Measurements from ENCODE around the gene RCOR2. TPM values are rescaled to one million over a fixed set of nuclear protein-coding genes. Genes with fewer than 3 reads are reported as not detected.

The RCOR2 gene
- total RNA-seq, 1 experiment from 2014 or later: 77.4 TPM

DNA sequence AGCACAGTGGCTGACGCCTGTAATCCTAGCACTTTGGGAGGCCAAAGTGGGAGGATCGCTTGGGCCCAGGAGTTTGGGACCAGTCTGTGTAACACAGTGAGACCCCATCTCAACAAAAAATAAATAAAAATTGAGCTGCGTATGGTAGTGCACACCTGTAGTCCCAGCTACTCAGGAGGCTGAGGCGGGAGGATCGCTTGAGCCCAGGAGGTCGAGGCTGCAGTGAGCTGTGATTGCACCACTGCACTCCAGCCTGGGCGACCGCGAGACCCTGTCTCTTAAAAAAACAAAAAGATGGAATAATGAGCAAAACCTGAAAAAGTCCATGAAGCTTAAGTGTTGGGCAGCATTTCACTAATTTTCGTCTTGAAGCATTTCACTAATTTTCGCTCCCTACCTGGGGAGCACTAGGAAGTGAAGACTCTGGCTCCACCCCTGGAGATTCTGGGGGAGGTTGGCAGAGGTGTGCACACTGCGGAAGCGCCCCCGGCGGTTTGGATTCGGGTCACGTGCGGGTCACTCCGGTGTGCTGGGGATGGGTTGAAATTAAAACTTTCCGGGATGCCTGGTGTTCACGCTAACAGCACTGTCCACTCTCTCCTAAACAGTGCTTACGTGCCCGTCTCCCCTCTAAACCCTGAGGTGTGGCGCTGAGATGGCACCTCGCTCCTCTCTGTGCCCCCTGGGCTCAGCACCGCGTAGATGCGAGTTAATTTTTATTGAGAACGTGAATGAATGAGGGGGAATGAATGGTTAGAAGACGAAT, 20.9 kb upstream of the RCOR2 start:
- DNase-seq (ENCODE audit: low spot score) (peak; percentile 56), ATAC-seq (peak; percentile 11)
- TF ChIP-seq NR1H2 (CRISPR knock-in tag; IDR thresholded peaks at IDR 0.05): no peak
- TF ChIP-seq, protein P1, sequence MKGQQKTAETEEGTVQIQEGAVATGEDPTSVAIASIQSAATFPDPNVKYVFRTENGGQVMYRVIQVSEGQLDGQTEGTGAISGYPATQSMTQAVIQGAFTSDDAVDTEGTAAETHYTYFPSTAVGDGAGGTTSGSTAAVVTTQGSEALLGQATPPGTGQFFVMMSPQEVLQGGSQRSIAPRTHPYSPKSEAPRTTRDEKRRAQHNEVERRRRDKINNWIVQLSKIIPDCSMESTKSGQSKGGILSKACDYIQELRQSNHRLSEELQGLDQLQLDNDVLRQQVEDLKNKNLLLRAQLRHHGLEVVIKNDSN (CRISPR knock-in tag; IDR thresholded peaks at IDR 0.05): peak; percentile 82
- TF ChIP-seq, protein P2, sequence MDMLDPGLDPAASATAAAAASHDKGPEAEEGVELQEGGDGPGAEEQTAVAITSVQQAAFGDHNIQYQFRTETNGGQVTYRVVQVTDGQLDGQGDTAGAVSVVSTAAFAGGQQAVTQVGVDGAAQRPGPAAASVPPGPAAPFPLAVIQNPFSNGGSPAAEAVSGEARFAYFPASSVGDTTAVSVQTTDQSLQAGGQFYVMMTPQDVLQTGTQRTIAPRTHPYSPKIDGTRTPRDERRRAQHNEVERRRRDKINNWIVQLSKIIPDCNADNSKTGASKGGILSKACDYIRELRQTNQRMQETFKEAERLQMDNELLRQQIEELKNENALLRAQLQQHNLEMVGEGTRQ (CRISPR knock-in tag; IDR thresholded peaks at IDR 0.05): peak; percentile 83
- no peaks in the 10 kb centered on the region for H3K9me3 Mint-ChIP-seq
- peak overlapping the region; percentile 99 for H3K27ac Mint-ChIP-seq
- H3K4me3 Mint-ChIP-seq: peak overlapping the region; percentile 95
- ChIA-PET CTCF (interaction anchor here (0.6 to 3.6 kb wide), 3 partner anchors 17 to 172 kb away, joined by 3 to 21 read pairs (median 4); no protein-coding TSS in a partner anchor), POLR2A (interaction anchor here (0.7 to 1.5 kb wide), 3 partner anchors 20 to 171 kb away, joined by 4 to 8 read pairs (median 6); partner anchors contain the start of gene RCOR2)
- no peaks in the 10 kb centered on the region for H3K36me3 Mint-ChIP-seq
- peaks cover 19% of the 10 kb centered on the region for H3K4me1 Mint-ChIP-seq
- H3K27me3 Mint-ChIP-seq (ENCODE audit: low read depth): peaks cover 5% of the 10 kb centered on the region; the same call in 1 of the 2 replicates

DNA sequence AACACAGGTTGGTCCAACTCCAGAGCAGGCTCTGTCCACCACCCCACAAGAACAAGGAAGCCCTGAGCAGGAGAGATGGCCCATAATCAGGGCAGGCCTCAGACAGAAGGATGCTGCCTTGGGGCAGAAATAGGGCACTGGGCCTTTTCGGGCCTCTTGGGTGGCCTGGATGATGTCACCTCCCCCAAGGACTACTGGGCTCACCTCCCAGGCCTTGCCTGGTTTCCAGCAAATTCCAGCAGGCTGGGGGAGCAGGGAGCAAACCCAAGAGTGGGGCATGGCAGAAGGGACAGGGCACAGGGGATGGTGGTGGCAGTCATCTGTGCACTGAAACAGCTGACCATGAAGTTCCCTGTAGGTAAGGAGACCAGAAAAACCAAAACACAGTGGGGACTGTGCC, 16.5 kb upstream of the RCOR2 start:
- Mint-ChIP-seq H3K27ac (no peak overlapping the region), H3K27me3 (ENCODE audit: low read depth) (peaks cover 32% of the 10 kb centered on the region), H3K36me3 (no peaks in the 10 kb centered on the region), H3K9me3 (no peaks in the 10 kb centered on the region), H3K4me1 (peaks cover 12% of the 10 kb centered on the region), H3K4me3 (no peak overlapping the region)
- DNase-seq (ENCODE audit: low spot score): no peak
- no peak for TF ChIP-seq ZNF396 (CRISPR knock-in tag; IDR thresholded peaks at IDR 0.05; ENCODE audit: borderline replicate concordance)
- no peak for TF ChIP-seq HMGA2 (CRISPR knock-in tag; IDR thresholded peaks at IDR 0.05)
- no peak for TF ChIP-seq TEAD4 (CRISPR knock-in tag; IDR thresholded peaks at IDR 0.05)
- no peak for TF ChIP-seq PRRX2 (CRISPR knock-in tag; IDR thresholded peaks at IDR 0.05)
- TF ChIP-seq GRHL2 (CRISPR knock-in tag; IDR thresholded peaks at IDR 0.05; ENCODE audit: insufficient replicate concordance, severe bottlenecking): no peak
- no peak for TF ChIP-seq RORB (CRISPR knock-in tag; IDR thresholded peaks at IDR 0.05)
- no peak for TF ChIP-seq IRF2 (CRISPR knock-in tag; IDR thresholded peaks at IDR 0.05; ENCODE audit: borderline replicate concordance, low read depth)
- no peak for TF ChIP-seq NR2C2 (CRISPR knock-in tag; IDR thresholded peaks at IDR 0.05)
- TF ChIP-seq, protein P1 (CRISPR knock-in tag; IDR thresholded peaks at IDR 0.05): no peak
- TF ChIP-seq ETV6 (CRISPR knock-in tag; IDR thresholded peaks at IDR 0.05): no peak
- no peak for TF ChIP-seq ZNF423 (CRISPR knock-in tag; IDR thresholded peaks at IDR 0.05)
- TF ChIP-seq, protein P2 (CRISPR knock-in tag; IDR thresholded peaks at IDR 0.05): no peak
- no peak for TF ChIP-seq EMX1 (CRISPR knock-in tag; IDR thresholded peaks at IDR 0.05)
- TF ChIP-seq MXD4 (CRISPR knock-in tag; IDR thresholded peaks at IDR 0.05; ENCODE audit: borderline replicate concordance): no peak
- no peak for TF ChIP-seq TEAD1 (CRISPR knock-in tag; IDR thresholded peaks at IDR 0.05)
- ChIA-PET POLR2A (no interaction called here), CTCF (interaction anchor here (0.9 to 3.1 kb wide), 4 partner anchors 14 to 166 kb away, joined by 3 to 103 read pairs (median 16); partner anchors contain the start of genes MARK2 and RCOR2)
- ATAC-seq: no peak

DNA sequence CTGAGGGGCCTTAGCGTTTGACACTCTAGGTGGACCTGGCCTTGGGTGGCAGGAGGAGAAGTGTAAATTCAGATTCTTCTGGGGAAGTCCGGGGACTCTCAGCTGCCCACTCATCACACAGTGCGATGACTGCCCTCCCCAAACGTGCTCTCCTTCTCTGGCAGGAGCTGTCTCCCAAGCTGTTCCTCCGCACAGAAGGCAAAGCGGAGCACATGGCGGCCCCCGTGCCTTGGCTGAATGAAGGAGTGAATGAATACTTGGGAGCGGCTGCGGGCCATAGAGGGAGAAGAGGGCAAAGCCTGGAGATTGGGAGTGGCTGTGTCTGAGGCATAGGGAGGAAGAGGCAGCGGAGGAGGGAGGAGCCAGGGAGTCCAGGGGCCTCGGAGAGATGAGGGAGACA, 14.9 kb upstream of the RCOR2 start:
- Mint-ChIP-seq H3K27me3 (ENCODE audit: low read depth) (peaks cover 48% of the 10 kb centered on the region), H3K36me3 (no peaks in the 10 kb centered on the region), H3K27ac (no peak overlapping the region), H3K4me1 (peaks cover 5% of the 10 kb centered on the region; the same call in 1 of the 2 replicates), H3K4me3 (no peak overlapping the region), H3K9me3 (no peaks in the 10 kb centered on the region)
- CTCF ChIA-PET: interaction anchor here (0.9 to 2.1 kb wide), 3 partner anchors 12 to 14 kb away, joined by 4 to 11 read pairs (median 5); no protein-coding TSS in a partner anchor
- POLR2A ChIA-PET: interaction anchor here (1.9 kb wide), 1 partner anchor 14 kb away, joined by 4 read pairs; no protein-coding TSS in a partner anchor
- TF ChIP-seq, protein P3, sequence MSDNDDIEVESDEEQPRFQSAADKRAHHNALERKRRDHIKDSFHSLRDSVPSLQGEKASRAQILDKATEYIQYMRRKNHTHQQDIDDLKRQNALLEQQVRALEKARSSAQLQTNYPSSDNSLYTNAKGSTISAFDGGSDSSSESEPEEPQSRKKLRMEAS (CRISPR knock-in tag; IDR thresholded peaks at IDR 0.05): 0 out of 2 replicates have a peak, but pooled peaks have one; percentile 16
- TF ChIP-seq NR2C2 (CRISPR knock-in tag; IDR thresholded peaks at IDR 0.05): no peak
- ATAC-seq (peak; percentile 28; the same call in 1 of the 2 replicates), DNase-seq (ENCODE audit: low spot score) (no peak)
